ENCODE results near the gene TMEM263.
"Not testable (repeated sequence)": the region's sequence is repeated elsewhere in the genome, so short reads cannot be mapped to it uniquely, and the experiment has no call there.

TMEM263 gene

DNA sequence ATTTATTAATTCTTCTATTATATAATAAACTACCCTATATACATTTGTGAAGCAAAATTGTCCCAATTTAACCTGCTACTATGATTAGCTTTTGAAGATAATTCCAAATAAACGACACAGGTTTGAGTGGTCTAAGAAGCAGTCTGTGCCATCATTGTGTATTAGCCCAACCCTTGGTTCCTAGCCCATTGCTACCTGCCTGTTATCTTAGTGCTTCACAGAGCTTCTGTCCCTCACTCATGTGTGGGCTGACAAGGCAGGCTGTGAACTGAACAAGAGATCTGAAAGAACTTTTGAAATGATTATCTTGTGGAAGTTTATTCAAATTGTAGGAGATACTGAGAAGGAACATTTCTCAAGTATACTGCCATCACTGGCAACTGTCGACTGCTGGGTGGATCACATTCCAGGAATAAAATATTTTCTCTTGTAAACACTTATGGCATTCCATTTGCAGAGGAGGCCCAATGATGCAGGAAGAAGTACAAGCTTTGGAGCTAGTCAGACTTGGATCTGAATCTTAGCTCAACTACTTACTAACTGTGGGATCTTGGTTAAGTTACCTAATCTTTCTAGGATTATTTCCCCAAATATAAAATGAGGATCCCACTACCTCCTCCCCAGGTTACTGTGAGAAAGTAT, 39.0 kb downstream of the TMEM263 start:
- TF ChIP-seq, protein P1, sequence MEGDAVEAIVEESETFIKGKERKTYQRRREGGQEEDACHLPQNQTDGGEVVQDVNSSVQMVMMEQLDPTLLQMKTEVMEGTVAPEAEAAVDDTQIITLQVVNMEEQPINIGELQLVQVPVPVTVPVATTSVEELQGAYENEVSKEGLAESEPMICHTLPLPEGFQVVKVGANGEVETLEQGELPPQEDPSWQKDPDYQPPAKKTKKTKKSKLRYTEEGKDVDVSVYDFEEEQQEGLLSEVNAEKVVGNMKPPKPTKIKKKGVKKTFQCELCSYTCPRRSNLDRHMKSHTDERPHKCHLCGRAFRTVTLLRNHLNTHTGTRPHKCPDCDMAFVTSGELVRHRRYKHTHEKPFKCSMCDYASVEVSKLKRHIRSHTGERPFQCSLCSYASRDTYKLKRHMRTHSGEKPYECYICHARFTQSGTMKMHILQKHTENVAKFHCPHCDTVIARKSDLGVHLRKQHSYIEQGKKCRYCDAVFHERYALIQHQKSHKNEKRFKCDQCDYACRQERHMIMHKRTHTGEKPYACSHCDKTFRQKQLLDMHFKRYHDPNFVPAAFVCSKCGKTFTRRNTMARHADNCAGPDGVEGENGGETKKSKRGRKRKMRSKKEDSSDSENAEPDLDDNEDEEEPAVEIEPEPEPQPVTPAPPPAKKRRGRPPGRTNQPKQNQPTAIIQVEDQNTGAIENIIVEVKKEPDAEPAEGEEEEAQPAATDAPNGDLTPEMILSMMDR (IDR thresholded peaks at IDR 0.05; ENCODE audit: low read depth, low read length, missing control alignments) = no peak
- no peak for DNase-seq (ENCODE audit: low read depth)
- H3K4me3 ChIP-seq (ENCODE audit: low read depth, low read length) = no peak overlapping the region

GRCh38 chr12:106996102-106996501, 40.4 kb downstream of the TMEM263 start:
- not testable (repeated sequence) for H3K4me3 ChIP-seq (ENCODE audit: low read depth, low read length); DNase-seq (ENCODE audit: low read depth)

- no peak overlapping the region for H3K4me3 ChIP-seq (ENCODE audit: low read depth, low read length)
- TF ChIP-seq, protein P1 (IDR thresholded peaks at IDR 0.05; ENCODE audit: low read depth, low read length, missing control alignments) = no peak
- no peak for DNase-seq (ENCODE audit: low read depth)
Measured at GRCh38 chr12:106997916-106998315, 42.2 kb downstream of the TMEM263 start.

GRCh38 chr12:106999446-106999845, 43.7 kb downstream of the TMEM263 start:
- DNase-seq (ENCODE audit: low read depth) = no peak
- no peak overlapping the region for H3K4me3 ChIP-seq (ENCODE audit: low read depth, low read length)
- TF ChIP-seq, protein P1 (IDR thresholded peaks at IDR 0.05; ENCODE audit: low read depth, low read length, missing control alignments) = no peak

DNA sequence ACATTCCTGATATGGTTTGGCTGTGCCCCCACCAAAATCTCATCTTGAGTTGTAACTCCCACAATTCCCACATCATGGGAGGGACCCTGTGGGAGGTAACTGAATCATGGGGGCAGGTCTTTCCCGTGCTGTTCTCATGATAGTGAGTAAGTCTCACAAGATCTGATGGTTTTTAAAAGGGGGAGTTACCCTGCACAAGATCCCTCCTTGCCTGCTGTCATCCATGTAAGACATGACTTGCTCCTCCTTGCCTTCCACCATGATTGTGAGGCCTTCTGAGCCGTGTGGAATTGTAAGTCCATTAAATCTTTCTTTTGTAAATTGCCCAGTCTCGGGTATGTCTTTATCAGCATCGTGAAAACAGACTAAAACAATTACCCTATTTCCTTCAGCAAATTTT, 47.0 kb downstream of the TMEM263 start:
- not testable (repeated sequence) for DNase-seq (ENCODE audit: low read depth)

DNA sequence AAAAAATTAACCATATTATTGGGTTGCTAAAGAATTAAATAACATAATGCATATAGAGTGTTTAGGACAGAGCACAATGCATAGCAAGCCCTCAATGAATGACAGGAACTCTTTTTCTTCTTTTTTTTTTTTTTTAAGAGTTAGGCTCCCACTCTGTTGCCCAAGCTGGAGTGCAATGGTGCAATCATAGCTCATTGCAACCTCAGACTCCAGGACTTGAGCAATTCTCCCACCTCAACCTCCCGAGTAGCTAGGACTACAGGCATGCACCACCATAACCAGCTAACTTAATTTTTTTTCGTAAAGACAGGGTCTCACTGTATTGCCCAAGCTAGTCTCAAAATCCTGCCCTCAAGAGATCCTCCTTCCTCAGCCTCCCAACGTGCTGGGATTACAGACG, 51.7 kb downstream of the TMEM263 start:
- no peak for DNase-seq (ENCODE audit: low read depth)
- TF ChIP-seq, protein P1 (IDR thresholded peaks at IDR 0.05; ENCODE audit: low read depth, low read length, missing control alignments) = no peak
- no peak overlapping the region for H3K4me3 ChIP-seq (ENCODE audit: low read depth, low read length)

More for the DNA sequence above, 47.0 kb downstream of the TMEM263 start:
- not testable (repeated sequence) for H3K4me3 ChIP-seq (ENCODE audit: low read depth, low read length)

DNA sequence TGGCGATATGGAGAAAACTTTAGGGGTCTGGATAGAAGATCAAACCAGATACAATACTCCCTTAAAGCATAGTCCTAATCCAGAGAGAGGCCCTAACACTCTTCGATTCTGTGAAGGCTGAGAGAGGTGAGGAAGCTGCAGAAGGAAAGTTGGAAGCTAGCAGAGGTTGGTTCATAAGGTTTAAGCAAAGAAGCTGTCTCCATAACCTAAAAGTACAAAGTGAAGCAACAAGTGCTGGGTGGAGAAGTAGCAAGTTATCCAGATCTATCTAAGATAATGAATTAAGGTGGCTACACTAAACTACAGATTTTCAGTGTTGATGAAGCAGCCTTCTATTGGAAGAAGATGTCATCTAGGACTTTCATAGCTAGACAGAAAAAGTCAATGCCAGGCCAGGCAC, 55.8 kb downstream of the TMEM263 start:
- TF ChIP-seq, protein P1 (IDR thresholded peaks at IDR 0.05; ENCODE audit: low read depth, low read length, missing control alignments) = no peak
- H3K4me3 ChIP-seq (ENCODE audit: low read depth, low read length) = no peak overlapping the region
- DNase-seq (ENCODE audit: low read depth) = no peak

DNA sequence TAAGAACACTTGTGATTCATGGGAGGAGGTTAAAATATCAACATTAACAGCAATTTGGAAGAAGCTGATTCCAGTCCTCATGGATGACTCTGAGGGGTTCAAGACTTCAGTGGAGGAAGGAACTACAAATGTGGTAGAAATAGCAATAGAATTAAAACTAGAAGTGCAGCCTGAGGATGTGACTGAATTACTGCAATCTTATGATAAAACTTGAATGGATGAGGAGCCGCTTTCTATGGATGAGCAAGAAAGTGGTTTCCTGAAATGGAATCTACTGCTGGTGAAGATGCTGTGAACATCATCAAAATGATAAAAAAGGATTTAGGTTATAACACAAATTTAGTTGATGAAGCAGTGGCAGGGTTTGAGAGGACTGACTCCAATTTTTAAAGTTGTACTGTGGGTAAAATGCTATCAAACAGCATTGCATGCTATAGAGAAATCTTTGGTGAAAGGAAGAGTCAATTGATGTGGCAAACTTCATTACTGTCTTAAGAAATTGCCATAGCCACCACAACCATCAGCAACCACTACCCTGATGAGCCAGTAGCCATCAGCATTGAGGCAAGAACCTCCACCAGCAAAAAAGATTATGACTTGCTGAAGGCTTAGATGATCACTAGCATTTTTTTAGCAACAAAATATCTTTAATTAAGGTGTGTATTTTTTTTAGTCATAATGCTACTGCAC, 57.2 kb downstream of the TMEM263 start:
- TF ChIP-seq, protein P1 (IDR thresholded peaks at IDR 0.05; ENCODE audit: low read depth, low read length, missing control alignments) = no peak
- H3K4me3 ChIP-seq (ENCODE audit: low read depth, low read length) = no peak overlapping the region
- DNase-seq (ENCODE audit: low read depth) = no peak
